Spleen (tissue), 7 donors: ENCODE results near the gene LUC7L.

Experiments used
- CTCF ChIP-seq, 11 experiments: fragments of 200-600 bp in 7 of 11; fragments of 450-650 bp in 4 of 11; sonication (generic) in 4 of 11; IDR thresholded peaks in 8 of 11; conservative IDR thresholded peaks in 3 of 11; 1 replicate in 7 of 11; 2 replicates in 4 of 11; pipeline versions ENCODE4 v1.4.0 to v1.8.0; 2016 to 2021; ENCODE audit warnings: antibody characterized with exemption in 11 of 11, inconsistent platforms in 4 of 11, mild to moderate bottlenecking in 1 of 11
- POLR2A ChIP-seq, 3 donors: fragments of 450-650 bp; IDR thresholded peaks; one replicate each; pipeline ENCODE4 v1.5.1; 2017; ENCODE audit warnings: antibody characterized with exemption in 3 of 3, mild to moderate bottlenecking in 1 of 3
- donor health status: DM: no; HTN: no; CAD: no; lungs with moderate emphysema.
- donor health status: DM: no; HTN: no; CAD: no.
- donor health status: DM: no; HTN: no; CAD: no.

- TF ChIP-seq POLR2A (IDR thresholded peaks at IDR 0.05) (no peak), CTCF (IDR thresholded peaks at IDR 0.05 in 8 of 11, conservative IDR thresholded peaks at IDR 0.05 in 3 of 11) (no peak)
These were observed 25.9 kb upstream of the LUC7L start for GRCh38 chr16:255183-255582.
